CD14-positive monocyte (primary cell): ENCODE results near the gene PRKD1. TPM values are rescaled to one million over a fixed set of nuclear protein-coding genes. Genes with fewer than 3 reads are reported as not detected.

Experiments used
- DNase-seq, 3 donors: peaks; one replicate each; pipeline ENCODE4 v3.0.0-alpha.2; 2011 to 2022
- H2AFZ ChIP-seq: 2 replicates; pipeline ENCODE4 v1.6.0; 2012; ENCODE audit warnings: mild to moderate bottlenecking, low read depth, low read length, inconsistent platforms; ENCODE audit not compliant: insufficient read depth, poor library complexity, severe bottlenecking
- H3K27ac ChIP-seq, 2 donors: 1 replicate in 1 of 2; 2 replicates in 1 of 2; pipeline ENCODE4 v1.5.1; 2012 to 2013; ENCODE audit warnings: low read length in 2 of 2, control low read depth in 1 of 2, inconsistent platforms in 1 of 2, low read depth in 1 of 2, mild to moderate bottlenecking in 1 of 2
- H3K27me3 ChIP-seq, 2 donors: one replicate each; pipeline versions ENCODE4 v1.6.0 to v1.6.1; 2011 to 2013; ENCODE audit warnings: low read length in 2 of 2; ENCODE audit not compliant: control insufficient read depth in 2 of 2, insufficient read depth in 2 of 2
- H3K36me3 ChIP-seq, 2 donors: replicated peaks in 1 of 2; 1 replicate in 1 of 2; 2 replicates in 1 of 2; pipeline versions ENCODE4 v1.5.1 to v1.6.1; 2012 to 2013; ENCODE audit warnings: low read length in 2 of 2, control low read depth in 1 of 2, inconsistent platforms in 1 of 2, mild to moderate bottlenecking in 1 of 2; ENCODE audit not compliant: insufficient read depth in 2 of 2, control insufficient read depth in 1 of 2
- H3K4me1 ChIP-seq, 2 donors: 1 replicate in 1 of 2; 2 replicates in 1 of 2; pipeline versions ENCODE4 v1.5.1 to v1.6.1; 2012 to 2013; ENCODE audit warnings: low read length in 2 of 2, control low read depth in 1 of 2, inconsistent platforms in 1 of 2, mild to moderate bottlenecking in 1 of 2, moderate library complexity in 1 of 2; ENCODE audit not compliant: insufficient read depth in 2 of 2, control insufficient read depth in 1 of 2
- H3K4me2 ChIP-seq: replicated peaks from 2 replicates; pipeline ENCODE3; 2012; ENCODE audit warnings: low read length, moderate library complexity, mild to moderate bottlenecking; ENCODE audit not compliant: poor library complexity, severe bottlenecking; ENCODE audit errors: extremely low read depth
- H3K4me3 ChIP-seq, 3 experiments: fragments of 200-600 bp in 1 of 3; sonication (generic) in 1 of 3; replicated peaks in 1 of 3; 1 replicate in 2 of 3; 2 replicates in 1 of 3; pipeline ENCODE4 v1.5.1; 2011 to 2013; ENCODE audit warnings: low read length in 3 of 3, mild to moderate bottlenecking in 3 of 3, control low read depth in 2 of 3, low read depth in 2 of 3, inconsistent platforms in 1 of 3, moderate library complexity in 1 of 3
- H3K79me2 ChIP-seq: 2 replicates; pipeline ENCODE4 v1.6.0; 2012; ENCODE audit warnings: mild to moderate bottlenecking, control low read depth, inconsistent platforms, low read length, moderate library complexity; ENCODE audit not compliant: insufficient read depth
- H3K9ac ChIP-seq: 2 replicates; pipeline ENCODE4 v1.6.0; 2017; ENCODE audit warnings: low read length, mild to moderate bottlenecking; ENCODE audit not compliant: insufficient read depth, poor library complexity, severe bottlenecking
- H3K9me3 ChIP-seq, 2 donors: replicated peaks in 1 of 2; 1 replicate in 1 of 2; 2 replicates in 1 of 2; pipeline versions ENCODE4 v1.5.1 to v1.6.1; 2012 to 2013; ENCODE audit warnings: low read length in 2 of 2, control low read depth in 1 of 2; ENCODE audit not compliant: control insufficient read depth in 1 of 2, insufficient read depth in 1 of 2
- H4K20me1 ChIP-seq: 2 replicates; pipeline ENCODE4 v1.6.0; 2012; ENCODE audit warnings: mild to moderate bottlenecking, low read length, control low read depth, moderate library complexity; ENCODE audit not compliant: insufficient read depth
- H3K27ac Mint-ChIP-seq, 7 donors: one replicate each; pipeline ENCODE4 v1.8.0; 2020; ENCODE audit warnings: mild to moderate bottlenecking in 7 of 7, mixed read lengths in 7 of 7, moderate library complexity in 6 of 7, inconsistent platforms in 2 of 7
- H3K27me3 Mint-ChIP-seq, 3 donors: one replicate each; pipeline ENCODE4 v1.8.0; 2021 to 2022; ENCODE audit warnings: low read depth in 3 of 3, mild to moderate bottlenecking in 3 of 3, mixed read lengths in 3 of 3, moderate library complexity in 3 of 3, inconsistent platforms in 1 of 3
- H3K36me3 Mint-ChIP-seq, 2 donors: one replicate each; pipeline ENCODE4 v1.8.0; 2020; ENCODE audit warnings: mixed read lengths in 2 of 2, inconsistent platforms in 1 of 2, mild to moderate bottlenecking in 1 of 2
- H3K4me1 Mint-ChIP-seq: one replicate; pipeline ENCODE4 v1.8.0; 2020; ENCODE audit warnings: mild to moderate bottlenecking, mixed read lengths
- H3K4me3 Mint-ChIP-seq, 2 donors: one replicate each; pipeline ENCODE4 v1.8.0; 2020; ENCODE audit warnings: mild to moderate bottlenecking in 2 of 2, mixed read lengths in 2 of 2, moderate library complexity in 1 of 2
- H3K9me3 Mint-ChIP-seq, 7 donors: one replicate each; pipeline ENCODE4 v1.8.0; 2020 to 2022; ENCODE audit warnings: mixed read lengths in 7 of 7, mild to moderate bottlenecking in 6 of 7, moderate library complexity in 6 of 7, inconsistent platforms in 2 of 7
- WGBS: methylation state at CpG from one replicate; pipeline ENCODE4 v1.1.5; 2013; ENCODE audit warnings: missing lambda C conversion rate; ENCODE audit not compliant: insufficient coverage; 5-methylcytosine and 5-hydroxymethylcytosine counted together
- intact Hi-C, 2 donors: fragments of 100-400 bp; cut with micrococcal nuclease; formaldehyde crosslinking; loops; one replicate each; pipeline versions ENCODE4 v1.15.0 to v1.15.1; 2023
- polyA plus RNA-seq, 3 donors: library from polyadenylated mRNA; depleted of rRNA in 1 of 3; unstranded in 2 of 3; stranded (reverse) in 1 of 3; fragments of 300-500 nt in 2 of 3; fragments of >200 nt in 1 of 3; fragmentation: Illumina TruSeq in 2 of 3; gene quantifications; 1 replicate in 2 of 3; 2 replicates in 1 of 3; pipeline ENCODE4 v1.2.3, GENCODE V29; 2012 to 2021
- TF ChIP-seq, protein P1 (sequence below): fragments of 200-600 bp; IDR thresholded peaks from one replicate; pipeline ENCODE4 v1.8.0; 2022; ENCODE audit warnings: antibody characterized with exemption, mild to moderate bottlenecking

The PRKD1 gene
- polyA plus RNA-seq, 3 donors, result not detected

DNA sequence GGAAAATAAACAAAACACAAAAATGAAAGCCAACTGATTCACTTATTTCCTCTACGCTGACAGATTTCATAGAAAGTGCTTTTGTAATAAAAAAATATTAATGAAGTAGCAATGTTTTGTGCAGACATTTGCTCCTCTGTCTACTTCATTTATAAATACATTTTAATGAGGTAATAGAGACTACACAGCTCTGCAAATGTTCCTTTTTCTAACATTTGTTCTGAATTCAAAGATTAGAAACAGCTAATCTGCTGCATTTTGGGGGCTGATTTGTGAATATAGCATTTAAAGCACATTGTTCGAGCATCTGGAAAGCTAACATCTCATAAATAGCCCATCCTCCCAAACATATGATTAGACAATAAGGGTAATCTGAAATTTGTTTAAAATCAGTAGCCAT is 97.8 kb downstream of the PRKD1 start:
- no peak overlapping the region for H2AFZ ChIP-seq
- no peak overlapping the region for H3K4me3 ChIP-seq
- no peaks in the 10 kb centered on the region for H3K9me3 ChIP-seq
- TF ChIP-seq, protein P1, sequence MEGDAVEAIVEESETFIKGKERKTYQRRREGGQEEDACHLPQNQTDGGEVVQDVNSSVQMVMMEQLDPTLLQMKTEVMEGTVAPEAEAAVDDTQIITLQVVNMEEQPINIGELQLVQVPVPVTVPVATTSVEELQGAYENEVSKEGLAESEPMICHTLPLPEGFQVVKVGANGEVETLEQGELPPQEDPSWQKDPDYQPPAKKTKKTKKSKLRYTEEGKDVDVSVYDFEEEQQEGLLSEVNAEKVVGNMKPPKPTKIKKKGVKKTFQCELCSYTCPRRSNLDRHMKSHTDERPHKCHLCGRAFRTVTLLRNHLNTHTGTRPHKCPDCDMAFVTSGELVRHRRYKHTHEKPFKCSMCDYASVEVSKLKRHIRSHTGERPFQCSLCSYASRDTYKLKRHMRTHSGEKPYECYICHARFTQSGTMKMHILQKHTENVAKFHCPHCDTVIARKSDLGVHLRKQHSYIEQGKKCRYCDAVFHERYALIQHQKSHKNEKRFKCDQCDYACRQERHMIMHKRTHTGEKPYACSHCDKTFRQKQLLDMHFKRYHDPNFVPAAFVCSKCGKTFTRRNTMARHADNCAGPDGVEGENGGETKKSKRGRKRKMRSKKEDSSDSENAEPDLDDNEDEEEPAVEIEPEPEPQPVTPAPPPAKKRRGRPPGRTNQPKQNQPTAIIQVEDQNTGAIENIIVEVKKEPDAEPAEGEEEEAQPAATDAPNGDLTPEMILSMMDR, result no peak
- Mint-ChIP-seq H3K4me3 (no peak overlapping the region), H3K27me3 (no peaks in the 10 kb centered on the region), H3K9me3 (peaks cover 0 to 6% (median 4%) of the 10 kb centered on the region in 7 donors), H3K36me3 (no peaks in the 10 kb centered on the region), H3K4me1 (no peaks in the 10 kb centered on the region), H3K27ac (no peak overlapping the region)
- WGBS, result no CpG with 5 or more reads among the region's 2 CpGs
- H3K4me1 ChIP-seq, result no peaks in the 10 kb centered on the region
- H3K9ac ChIP-seq, result no peak overlapping the region
- no peaks in the 10 kb centered on the region for H3K79me2 ChIP-seq
- no peaks in the 10 kb centered on the region for H3K27me3 ChIP-seq
- no peak for DNase-seq
- H3K4me2 ChIP-seq, result no peak overlapping the region
- intact Hi-C loops, result no loop called here
- no peak overlapping the region for H3K27ac ChIP-seq
- H3K36me3 ChIP-seq, result no peaks in the 10 kb centered on the region
- H4K20me1 ChIP-seq, result no peaks in the 10 kb centered on the region

- TF ChIP-seq, protein P1, result no peak
- H3K27ac Mint-ChIP-seq, result no peak overlapping the region
Measured at GRCh38 chr14:29823816-29824215, 103.8 kb downstream of the PRKD1 start.

More at GRCh38 chr14:29823816-29824215, 103.8 kb downstream of the PRKD1 start:
- Mint-ChIP-seq H3K27me3 (no peaks in the 10 kb centered on the region), H3K4me1 (no peaks in the 10 kb centered on the region), H3K36me3 (no peaks in the 10 kb centered on the region), H3K4me3 (no peak overlapping the region), H3K9me3 (peaks cover 0 to 8% (median 1%) of the 10 kb centered on the region in 7 donors)
- H3K4me3 ChIP-seq, result no peak overlapping the region
- H2AFZ ChIP-seq, result no peak overlapping the region
- H3K27me3 ChIP-seq, result no peaks in the 10 kb centered on the region
- no peaks in the 10 kb centered on the region for H3K4me1 ChIP-seq
- intact Hi-C loops, result no loop called here
- H3K79me2 ChIP-seq, result no peaks in the 10 kb centered on the region
- DNase-seq, result no peak
- H3K36me3 ChIP-seq, result no peaks in the 10 kb centered on the region
- WGBS, result no CpG with 5 or more reads among the region's 5 CpGs
- H3K27ac ChIP-seq, result no peak overlapping the region
- no peak overlapping the region for H3K9ac ChIP-seq
- H3K4me2 ChIP-seq, result no peak overlapping the region
- no peaks in the 10 kb centered on the region for H3K9me3 ChIP-seq
- no peaks in the 10 kb centered on the region for H4K20me1 ChIP-seq
